ENCODE results near the gene ZNF550. TPM values are rescaled to one million over a fixed set of nuclear protein-coding genes. Genes with fewer than 3 reads are reported as not detected.
"Not testable (repeated sequence)": the region's sequence is repeated elsewhere in the genome, so short reads cannot be mapped to it uniquely, and the experiment has no call there.

The ZNF550 gene
- total RNA-seq, 1 donor from 2014 or later: 9.7 TPM

- Histone ChIP-seq H3K4me3 (ENCODE audit: low read depth, low read length) (peak overlapping the region; percentile 31), H3K36me3 (ENCODE audit: control insufficient read depth, insufficient read depth, low read length) (peaks cover 18% of the 10 kb centered on the region)
- not testable (repeated sequence) for DNase-seq (ENCODE audit: low read depth); H3K27me3 ChIP-seq (ENCODE audit: control insufficient read depth, insufficient read depth, low read length); FAIRE-seq
These were observed 71.4 kb downstream of the ZNF550 start for GRCh38 chr19:57488299-57488644.

GRCh38 chr19:57487477-57488298 is 72.0 kb downstream of the ZNF550 start, which contains the start of gene ZNF419:
Gene ZNF419 (plus strand): TSS chr19:57487750. CDS start chr19:57487951, 201 bp downstream.
- DNase-seq (ENCODE audit: low read depth) (peak; percentile 91), FAIRE-seq (peak; percentile 92)
- not testable (repeated sequence) for H3K27me3 ChIP-seq (ENCODE audit: control insufficient read depth, insufficient read depth, low read length)
- Histone ChIP-seq H3K36me3 (ENCODE audit: control insufficient read depth, insufficient read depth, low read length) (peaks cover 13% of the 10 kb centered on the region), H3K4me3 (ENCODE audit: low read depth, low read length) (peak within 1 kb of the TSS; percentile 78)
- TF ChIP-seq, protein P1, sequence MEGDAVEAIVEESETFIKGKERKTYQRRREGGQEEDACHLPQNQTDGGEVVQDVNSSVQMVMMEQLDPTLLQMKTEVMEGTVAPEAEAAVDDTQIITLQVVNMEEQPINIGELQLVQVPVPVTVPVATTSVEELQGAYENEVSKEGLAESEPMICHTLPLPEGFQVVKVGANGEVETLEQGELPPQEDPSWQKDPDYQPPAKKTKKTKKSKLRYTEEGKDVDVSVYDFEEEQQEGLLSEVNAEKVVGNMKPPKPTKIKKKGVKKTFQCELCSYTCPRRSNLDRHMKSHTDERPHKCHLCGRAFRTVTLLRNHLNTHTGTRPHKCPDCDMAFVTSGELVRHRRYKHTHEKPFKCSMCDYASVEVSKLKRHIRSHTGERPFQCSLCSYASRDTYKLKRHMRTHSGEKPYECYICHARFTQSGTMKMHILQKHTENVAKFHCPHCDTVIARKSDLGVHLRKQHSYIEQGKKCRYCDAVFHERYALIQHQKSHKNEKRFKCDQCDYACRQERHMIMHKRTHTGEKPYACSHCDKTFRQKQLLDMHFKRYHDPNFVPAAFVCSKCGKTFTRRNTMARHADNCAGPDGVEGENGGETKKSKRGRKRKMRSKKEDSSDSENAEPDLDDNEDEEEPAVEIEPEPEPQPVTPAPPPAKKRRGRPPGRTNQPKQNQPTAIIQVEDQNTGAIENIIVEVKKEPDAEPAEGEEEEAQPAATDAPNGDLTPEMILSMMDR (IDR thresholded peaks at IDR 0.05; ENCODE audit: insufficient read depth, low read length, severe bottlenecking): peak; percentile 17

Other genes starting within 250 kb of the ZNF550 start
- 13.2 and 14.7 TPM in 2 replicates for gene ZNF543, start 239.4 kb downstream of the ZNF550 start, total RNA-seq
- 12.7 and 13.7 TPM in 2 replicates for gene ZNF304, start 208.6 kb downstream of the ZNF550 start, total RNA-seq
- gene TRAPPC2B, start 196.3 kb downstream of the ZNF550 start, total RNA-seq: 13.7 and 16.5 TPM in 2 replicates
- 3.6 and 3.9 TPM in 2 replicates for gene ZNF547, start 196.3 kb downstream of the ZNF550 start, total RNA-seq
- 30.1 and 31.9 TPM in 2 replicates for gene ZNF548, start 170.0 kb downstream of the ZNF550 start, total RNA-seq
- 9.0 and 11.3 TPM in 2 replicates for gene ZNF17, start 148.7 kb downstream of the ZNF550 start, total RNA-seq
- gene ZNF749, start 124.5 kb downstream of the ZNF550 start, total RNA-seq: 18.4 and 23.2 TPM in 2 replicates
- gene VN1R1, start 102.7 kb downstream of the ZNF550 start, total RNA-seq: 0.53 and 1.2 TPM in 2 replicates
- 11.8 and 24.3 TPM in 2 replicates for gene ZNF772, start 82.3 kb downstream of the ZNF550 start, total RNA-seq
- gene ZNF419, start 72.1 kb downstream of the ZNF550 start, total RNA-seq: 17.6 and 33.8 TPM in 2 replicates
- 20.5 and 31.7 TPM in 2 replicates for gene ZNF773, start 59.9 kb downstream of the ZNF550 start, total RNA-seq
- 6.9 and 7.6 TPM in 2 replicates for gene ZNF549, start 32.5 kb downstream of the ZNF550 start, total RNA-seq
- gene ZNF416, start 19.0 kb upstream of the ZNF550 start, total RNA-seq: 5.5 and 7.4 TPM in 2 replicates
- gene ZIK1, start 24.3 kb upstream of the ZNF550 start, total RNA-seq: 7.4 and 8.4 TPM in 2 replicates
- 3.7 and 3.9 TPM in 2 replicates for gene ZNF530, start 40.0 kb upstream of the ZNF550 start, total RNA-seq
- gene ZNF134, start 54.4 kb upstream of the ZNF550 start, total RNA-seq: 17.1 and 23.2 TPM in 2 replicates
- gene ZNF211, start 73.3 kb upstream of the ZNF550 start, total RNA-seq: 11.1 and 13.8 TPM in 2 replicates
- gene ZSCAN4, start 109.1 kb upstream of the ZNF550 start, total RNA-seq: 0.13 TPM in 1 of 2 replicates, not detected in the other
- gene ZNF551, start 122.1 kb upstream of the ZNF550 start, total RNA-seq: 6.5 and 6.8 TPM in 2 replicates
- 0.53 and 1.2 TPM in 2 replicates for gene ZNF154, start 149.3 kb upstream of the ZNF550 start, total RNA-seq
- gene ZNF671, start 167.8 kb upstream of the ZNF550 start, total RNA-seq: 5.8 and 7.3 TPM in 2 replicates
- gene ZNF776, start 187.0 kb upstream of the ZNF550 start, total RNA-seq: 12.4 and 14.0 TPM in 2 replicates
- 11.6 and 16.1 TPM in 2 replicates for gene ZNF586, start 209.8 kb upstream of the ZNF550 start, total RNA-seq